Neural cell (in vitro differentiated cells): Measurements from ENCODE around the gene PDHB. TPM values are rescaled to one million over a fixed set of nuclear protein-coding genes. Genes with fewer than 3 reads are reported as not detected.

ENCODE experiments used
- H2AFZ ChIP-seq: fragments of 200-600, 300-800 bp; sonication (generic), shearing (Covaris generic); 2 replicates; pipeline ENCODE4 v1.6.0; 2014; ENCODE audit warnings: low read depth, mild to moderate bottlenecking, antibody characterized with exemption, low read length, moderate library complexity
- H3F3A ChIP-seq: fragments of 200-600 bp; shearing (Covaris generic); 2 replicates; pipeline ENCODE4 v1.6.1; 2016; ENCODE audit warnings: mild to moderate bottlenecking, moderate library complexity, mixed read lengths, antibody characterized with exemption, low read length; ENCODE audit not compliant: insufficient read depth, poor library complexity, severe bottlenecking
- H3K27ac ChIP-seq: fragments of 200-600, 300-800 bp; sonication (generic), shearing (Covaris generic); 2 replicates; pipeline ENCODE4 v1.5.1; 2014; ENCODE audit warnings: mild to moderate bottlenecking, low read length, moderate library complexity
- H3K27me3 ChIP-seq: fragments of 300-800, 200-600 bp; sonication (generic), shearing (Covaris generic); 2 replicates; pipeline ENCODE4 v1.6.0; 2014; ENCODE audit warnings: mild to moderate bottlenecking, low read depth, low read length, moderate library complexity; ENCODE audit not compliant: insufficient read depth
- H3K36me3 ChIP-seq: fragments of 300-800, 200-600 bp; sonication (generic), shearing (Covaris generic); 2 replicates; pipeline ENCODE4 v1.5.1; 2014; ENCODE audit warnings: mild to moderate bottlenecking, antibody characterized with exemption, low read length, moderate library complexity; ENCODE audit not compliant: insufficient read depth
- H3K4me2 ChIP-seq: fragments of 300-800, 200-600 bp; sonication (generic), shearing (Covaris generic); 2 replicates; pipeline ENCODE4 v1.6.0; 2014; ENCODE audit warnings: mild to moderate bottlenecking, low read length
- H3K4me3 ChIP-seq: fragments of 300-800, 200-600 bp; sonication (generic), shearing (Covaris generic); 2 replicates; pipeline ENCODE4 v1.5.1; 2014; ENCODE audit warnings: mild to moderate bottlenecking, low read length, moderate library complexity
- H3K79me2 ChIP-seq: fragments of 200-600 bp; shearing (Covaris generic); replicated peaks from 2 replicates; pipeline ENCODE4 v1.6.0; 2014; ENCODE audit warnings: mild to moderate bottlenecking, low read length, moderate library complexity; ENCODE audit not compliant: insufficient read depth
- H3K9ac ChIP-seq: fragments of 300-800, 200-600 bp; sonication (generic), shearing (Covaris generic); 2 replicates; pipeline ENCODE4 v1.6.1; 2016; ENCODE audit warnings: mild to moderate bottlenecking, low read length, mixed read lengths
- H3K9me2 ChIP-seq: fragments of 200-600 bp; shearing (Covaris generic); 2 replicates; pipeline ENCODE4 v1.6.1; 2016; ENCODE audit warnings: mild to moderate bottlenecking, low read length, mixed read lengths; ENCODE audit not compliant: insufficient read depth
- H3K9me3 ChIP-seq: fragments of 200-600, 300-800 bp; sonication (generic), shearing (Covaris generic); 2 replicates; pipeline ENCODE4 v1.6.1; 2016; ENCODE audit warnings: mild to moderate bottlenecking, mixed run types, low read length, moderate library complexity, mixed read lengths
- H4K20me1 ChIP-seq: fragments of 200-600 bp; shearing (Covaris generic); 2 replicates; pipeline ENCODE4 v1.6.1; 2016; ENCODE audit warnings: mild to moderate bottlenecking, mixed run types; ENCODE audit not compliant: insufficient read depth
- CTCF ChIP-seq: fragments of 450-650 bp; IDR thresholded peaks from 2 replicates; pipeline ENCODE4 v1.5.1; 2014; ENCODE audit warnings: antibody characterized with exemption, mild to moderate bottlenecking, moderate library complexity; ENCODE audit not compliant: poor library complexity, severe bottlenecking
- EP300 ChIP-seq: fragments of 450-650 bp; conservative IDR thresholded peaks from 2 replicates; pipeline ENCODE4 v1.6.1; 2014; ENCODE audit warnings: antibody characterized with exemption, mild to moderate bottlenecking, moderate library complexity; ENCODE audit not compliant: poor library complexity, severe bottlenecking
- EZH2 ChIP-seq: fragments of 200-600, 300-800 bp; shearing (Covaris generic), sonication (generic); IDR thresholded peaks from 2 replicates; pipeline ENCODE4 v1.6.1; 2014; ENCODE audit warnings: antibody characterized with exemption, low read length, borderline replicate concordance, mild to moderate bottlenecking; ENCODE audit not compliant: insufficient read depth, poor library complexity, severe bottlenecking
- MXI1 ChIP-seq: fragments of 450-650 bp; conservative IDR thresholded peaks from 2 replicates; pipeline ENCODE4 v1.6.1; 2014; ENCODE audit warnings: antibody characterized with exemption, mild to moderate bottlenecking; ENCODE audit not compliant: poor library complexity, severe bottlenecking
- POLR2AphosphoS5 ChIP-seq: IDR thresholded peaks from 2 replicates; pipeline ENCODE4 v1.6.1; 2012
- RAD21 ChIP-seq: fragments of 450-650 bp; conservative IDR thresholded peaks from 2 replicates; pipeline ENCODE4 v1.6.1; 2014; ENCODE audit warnings: antibody characterized with exemption, mild to moderate bottlenecking, moderate library complexity
- SMC3 ChIP-seq: fragments of 450-650 bp; conservative IDR thresholded peaks from 2 replicates; pipeline ENCODE4 v1.6.1; 2014; ENCODE audit warnings: antibody characterized with exemption, mild to moderate bottlenecking, moderate library complexity; ENCODE audit not compliant: poor library complexity
- TAF1 ChIP-seq: IDR thresholded peaks from 2 replicates; pipeline ENCODE4 v1.6.1; 2012; ENCODE audit warnings: low read depth
- polyA plus RNA-seq: library from polyadenylated mRNA; depleted of rRNA; stranded (reverse); fragments of >200 nt; gene quantifications from 2 replicates; pipeline ENCODE4 v1.2.3, GENCODE V29; 2014
- TF ChIP-seq, protein P1 (sequence below): IDR thresholded peaks from 2 replicates; pipeline ENCODE4 v1.6.1; 2012; ENCODE audit warnings: borderline replicate concordance

PDHB gene
- polyA plus RNA-seq, 1 donor from 2014 or later = 154 TPM

GRCh38 chr3:58427661-58428361 is 5.8 kb downstream of the PDHB start:
- H3K27ac ChIP-seq = no peak overlapping the region
- no peaks in the 10 kb centered on the region for H3K27me3 ChIP-seq
- H3K79me2 ChIP-seq = peaks cover 3% of the 10 kb centered on the region
- no peak overlapping the region for H3K4me3 ChIP-seq
- no peaks in the 10 kb centered on the region for H3K9me3 ChIP-seq
- no peak overlapping the region for H3K4me2 ChIP-seq
- peaks cover 8% of the 10 kb centered on the region for H3K36me3 ChIP-seq
- H2AFZ ChIP-seq = no peak overlapping the region
- H3K9me2 ChIP-seq = no peaks in the 10 kb centered on the region
- H3F3A ChIP-seq = no peaks in the 10 kb centered on the region
- H3K9ac ChIP-seq = no peak overlapping the region
- TF ChIP-seq SMC3 (no peak), RAD21 (no peak), MXI1 (no peak), EP300 (no peak), TAF1 (no peak), CTCF (no peak), POLR2AphosphoS5 (no peak), EZH2 (no peak)
- TF ChIP-seq, protein P1, sequence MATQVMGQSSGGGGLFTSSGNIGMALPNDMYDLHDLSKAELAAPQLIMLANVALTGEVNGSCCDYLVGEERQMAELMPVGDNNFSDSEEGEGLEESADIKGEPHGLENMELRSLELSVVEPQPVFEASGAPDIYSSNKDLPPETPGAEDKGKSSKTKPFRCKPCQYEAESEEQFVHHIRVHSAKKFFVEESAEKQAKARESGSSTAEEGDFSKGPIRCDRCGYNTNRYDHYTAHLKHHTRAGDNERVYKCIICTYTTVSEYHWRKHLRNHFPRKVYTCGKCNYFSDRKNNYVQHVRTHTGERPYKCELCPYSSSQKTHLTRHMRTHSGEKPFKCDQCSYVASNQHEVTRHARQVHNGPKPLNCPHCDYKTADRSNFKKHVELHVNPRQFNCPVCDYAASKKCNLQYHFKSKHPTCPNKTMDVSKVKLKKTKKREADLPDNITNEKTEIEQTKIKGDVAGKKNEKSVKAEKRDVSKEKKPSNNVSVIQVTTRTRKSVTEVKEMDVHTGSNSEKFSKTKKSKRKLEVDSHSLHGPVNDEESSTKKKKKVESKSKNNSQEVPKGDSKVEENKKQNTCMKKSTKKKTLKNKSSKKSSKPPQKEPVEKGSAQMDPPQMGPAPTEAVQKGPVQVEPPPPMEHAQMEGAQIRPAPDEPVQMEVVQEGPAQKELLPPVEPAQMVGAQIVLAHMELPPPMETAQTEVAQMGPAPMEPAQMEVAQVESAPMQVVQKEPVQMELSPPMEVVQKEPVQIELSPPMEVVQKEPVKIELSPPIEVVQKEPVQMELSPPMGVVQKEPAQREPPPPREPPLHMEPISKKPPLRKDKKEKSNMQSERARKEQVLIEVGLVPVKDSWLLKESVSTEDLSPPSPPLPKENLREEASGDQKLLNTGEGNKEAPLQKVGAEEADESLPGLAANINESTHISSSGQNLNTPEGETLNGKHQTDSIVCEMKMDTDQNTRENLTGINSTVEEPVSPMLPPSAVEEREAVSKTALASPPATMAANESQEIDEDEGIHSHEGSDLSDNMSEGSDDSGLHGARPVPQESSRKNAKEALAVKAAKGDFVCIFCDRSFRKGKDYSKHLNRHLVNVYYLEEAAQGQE = no peak
- no peaks in the 10 kb centered on the region for H4K20me1 ChIP-seq

GRCh38 chr3:58425782-58426181 is 7.8 kb downstream of the PDHB start:
- H3K4me2 ChIP-seq = no peak overlapping the region
- H3K9me3 ChIP-seq = no peaks in the 10 kb centered on the region
- H3K79me2 ChIP-seq = no peaks in the 10 kb centered on the region
- no peaks in the 10 kb centered on the region for H3K27me3 ChIP-seq
- H3K9me2 ChIP-seq = no peaks in the 10 kb centered on the region
- no peak overlapping the region for H3K27ac ChIP-seq
- no peaks in the 10 kb centered on the region for H4K20me1 ChIP-seq
- H3K9ac ChIP-seq = no peak overlapping the region
- H2AFZ ChIP-seq = no peak overlapping the region
- no peak for TF ChIP-seq MXI1
- TF ChIP-seq EZH2 = no peak
- no peak for TF ChIP-seq EP300
- TF ChIP-seq, protein P1 = no peak
- no peak for TF ChIP-seq RAD21
- no peak for TF ChIP-seq POLR2AphosphoS5
- TF ChIP-seq SMC3 = no peak
- TF ChIP-seq CTCF = no peak
- no peak for TF ChIP-seq TAF1
- peaks cover 8% of the 10 kb centered on the region for H3K36me3 ChIP-seq
- no peak overlapping the region for H3K4me3 ChIP-seq
- H3F3A ChIP-seq = no peaks in the 10 kb centered on the region
